ENCODE data around the gene USP34.

DNA sequence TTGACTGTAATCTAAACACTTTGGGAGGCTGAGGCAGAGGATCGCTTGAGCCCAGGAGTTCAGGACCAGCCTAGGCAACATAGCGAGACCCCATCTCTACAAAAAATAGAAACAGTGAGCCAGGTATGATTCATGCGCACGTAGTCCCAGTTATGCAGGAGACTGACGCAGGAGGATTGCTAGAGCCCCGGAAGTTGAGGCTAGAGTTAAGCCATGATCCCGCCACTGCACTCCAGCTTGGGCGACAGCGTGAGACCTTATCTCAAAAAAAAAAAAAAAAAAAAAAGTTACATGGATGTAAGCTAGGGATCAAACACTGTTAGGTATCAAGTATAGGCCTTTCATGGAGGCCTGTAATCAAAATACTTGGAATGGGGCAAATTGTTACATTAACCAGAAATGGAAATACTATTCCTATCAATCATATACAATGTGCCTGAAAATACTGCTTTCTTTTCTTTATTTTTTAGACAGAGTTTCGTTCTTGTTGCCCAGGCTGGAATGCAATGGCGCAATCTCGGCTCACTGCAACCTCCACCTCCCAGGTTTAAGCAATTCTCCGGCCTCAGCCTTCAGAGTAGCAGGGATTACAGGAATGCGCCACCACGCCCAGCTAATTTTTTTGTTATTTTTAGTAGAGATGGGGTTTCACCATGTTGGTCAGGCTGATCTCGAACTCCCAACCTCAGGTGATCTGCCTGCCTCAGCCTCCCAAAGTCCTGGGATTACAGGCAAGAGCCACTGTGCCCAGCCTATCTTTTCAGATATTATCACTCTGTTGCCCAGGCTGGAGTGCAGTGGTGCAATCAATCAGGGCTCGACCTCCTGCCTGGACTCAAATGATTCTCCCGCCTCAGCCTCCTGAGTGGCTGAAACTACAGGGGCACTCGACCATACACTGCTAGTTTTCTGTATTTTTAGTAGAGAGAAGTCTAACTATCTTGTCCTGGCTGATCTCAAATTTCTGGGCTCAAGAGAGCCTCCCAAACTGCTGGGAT is 40.1 kb upstream of the USP34 start:
- TF ChIP-seq POLR2AphosphoS5 (IDR thresholded peaks at IDR 0.05; ENCODE audit: low read depth, low read length) = no peak
- no peak for TF ChIP-seq CTCF (IDR thresholded peaks at IDR 0.05)
